Forelimb muscle (tissue), 1 donor: ENCODE measurements around the gene TRIO. TPM values are rescaled to one million over a fixed set of nuclear protein-coding genes. Genes with fewer than 3 reads are reported as not detected.

Experiments used
- DNase-seq: peaks from one replicate; pipeline ENCODE4 v3.0.0-alpha.2; 2013; ENCODE audit warnings: low read depth
- polyA plus RNA-seq: library from polyadenylated mRNA; unstranded; fragments of 120-200 nt; gene quantifications from one replicate; pipeline ENCODE4 v1.2.1, GENCODE V29; 2013; ENCODE audit not compliant: insufficient read length

TRIO gene
- polyA plus RNA-seq, 1 donor, result 168 TPM

GRCh38 chr5:14411216-14411615 is 268.1 kb downstream of the TRIO start:
- no peak for DNase-seq

- no peak for DNase-seq
Measured at GRCh38 chr5:14413331-14413750, 270.2 kb downstream of the TRIO start.

GRCh38 chr5:14414007-14414406 is 270.9 kb downstream of the TRIO start:
- no peak for DNase-seq

GRCh38 chr5:14414656-14415023 is 271.5 kb downstream of the TRIO start:
- DNase-seq, result no peak

- no peak for DNase-seq
Measured at GRCh38 chr5:14415024-14415697, 272.0 kb downstream of the TRIO start.

GRCh38 chr5:14415698-14416074 is 272.5 kb downstream of the TRIO start:
- DNase-seq, result no peak

GRCh38 chr5:14416621-14417275 is 273.6 kb downstream of the TRIO start:
- DNase-seq, result no peak

GRCh38 chr5:14417276-14417730 is 274.2 kb downstream of the TRIO start:
- no peak for DNase-seq

- no peak for DNase-seq
Measured at GRCh38 chr5:14417792-14418765, 274.9 kb downstream of the TRIO start.

- DNase-seq, result no peak
Measured at GRCh38 chr5:14419686-14420085, 276.5 kb downstream of the TRIO start.

GRCh38 chr5:14420101-14420811 is 277.1 kb downstream of the TRIO start:
- DNase-seq, result no peak

GRCh38 chr5:14421851-14422250 is 278.7 kb downstream of the TRIO start:
- DNase-seq, result no peak

GRCh38 chr5:14424011-14424685 is 281.0 kb downstream of the TRIO start:
- no peak for DNase-seq

- no peak for DNase-seq
Measured at GRCh38 chr5:14425559-14425958, 282.4 kb downstream of the TRIO start.

GRCh38 chr5:14426521-14426920 is 283.4 kb downstream of the TRIO start:
- no peak for DNase-seq

- DNase-seq, result no peak
Measured at GRCh38 chr5:14428302-14429081, 285.4 kb downstream of the TRIO start.

- no peak for DNase-seq
Measured at GRCh38 chr5:14429101-14430050, 286.2 kb downstream of the TRIO start.

- no peak for DNase-seq
Measured at GRCh38 chr5:14431534-14431933, 288.4 kb downstream of the TRIO start.

- no peak for DNase-seq
Measured at GRCh38 chr5:14432931-14433589, 289.9 kb downstream of the TRIO start.
